Choroid plexus epithelial cell (primary cell): ENCODE measurements around the gene SLC30A3.
A peak's percentile ranks its signal among the peaks of the same experiment; 100 is the strongest.

Source experiments
- DNase-seq: peaks from one replicate; pipeline ENCODE4 v3.0.0-alpha.2; 2010; ENCODE audit warnings: low read depth
- H3K4me3 ChIP-seq: 2 replicates; pipeline ENCODE4 v1.5.1; 2011; ENCODE audit warnings: low read depth, mild to moderate bottlenecking, control low read depth, low read length, moderate library complexity
- CTCF ChIP-seq: conservative IDR thresholded peaks from 2 replicates; pipeline ENCODE4 v1.5.1; 2011; ENCODE audit warnings: low read depth, mild to moderate bottlenecking, control low read depth, inconsistent platforms, low read length, moderate library complexity

SLC30A3 gene

DNA sequence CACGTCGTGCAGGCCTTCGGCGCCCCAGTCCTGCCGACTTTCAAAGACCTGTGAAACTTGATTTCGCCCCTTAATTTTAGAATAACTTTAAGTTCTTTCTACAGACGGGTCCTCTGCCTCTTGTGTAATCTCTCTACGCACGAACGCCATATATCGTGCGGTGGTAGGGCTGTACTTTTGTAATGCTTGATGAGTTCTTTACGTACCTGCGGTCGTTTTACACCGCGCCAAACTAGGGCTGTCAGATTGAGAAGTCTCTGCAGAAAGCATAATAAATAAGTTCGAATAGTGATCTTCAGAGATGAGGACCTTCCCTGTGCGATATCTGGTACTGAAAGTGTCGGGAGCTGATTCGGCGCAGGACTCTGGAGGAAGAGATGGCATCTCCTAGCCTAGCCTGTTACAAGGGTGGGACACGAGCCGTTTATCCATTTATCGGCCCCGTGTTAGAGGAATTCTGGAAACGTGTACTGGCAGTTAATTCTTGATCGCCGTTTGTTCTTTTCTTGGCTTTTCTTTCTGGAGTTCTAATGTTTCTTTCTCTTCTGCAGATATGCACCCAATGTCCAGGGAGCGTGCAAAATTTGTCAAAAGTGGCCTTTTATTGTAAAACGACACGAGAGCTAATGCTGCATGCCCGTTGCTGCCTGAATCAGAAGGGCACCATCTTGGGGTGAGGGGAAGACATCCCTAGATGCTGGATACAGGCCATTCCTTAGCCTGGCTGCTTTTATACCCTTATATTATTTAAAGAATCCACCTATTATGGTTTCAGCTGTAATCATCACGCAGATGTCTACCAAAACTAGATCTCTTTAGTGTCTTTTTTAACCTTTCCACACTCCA, 50.0 kb downstream of the SLC30A3 start:
- no peak for TF ChIP-seq CTCF
- DNase-seq = peak; percentile 81
- H3K4me3 ChIP-seq = peak overlapping the region; percentile 92

- no peak for TF ChIP-seq CTCF
- DNase-seq = peak; percentile 90
Measured at GRCh38 chr2:27211943-27212625, 50.8 kb downstream of the SLC30A3 start, which contains the start of the genes ATRAID and SLC5A6. ATRAID (plus strand) TSS chr2:27212041; CDS start chr2:27212369, 328 bp downstream. SLC5A6 (minus strand) TSS chr2:27212268; CDS start chr2:27207650, 4,618 bp downstream.

DNA sequence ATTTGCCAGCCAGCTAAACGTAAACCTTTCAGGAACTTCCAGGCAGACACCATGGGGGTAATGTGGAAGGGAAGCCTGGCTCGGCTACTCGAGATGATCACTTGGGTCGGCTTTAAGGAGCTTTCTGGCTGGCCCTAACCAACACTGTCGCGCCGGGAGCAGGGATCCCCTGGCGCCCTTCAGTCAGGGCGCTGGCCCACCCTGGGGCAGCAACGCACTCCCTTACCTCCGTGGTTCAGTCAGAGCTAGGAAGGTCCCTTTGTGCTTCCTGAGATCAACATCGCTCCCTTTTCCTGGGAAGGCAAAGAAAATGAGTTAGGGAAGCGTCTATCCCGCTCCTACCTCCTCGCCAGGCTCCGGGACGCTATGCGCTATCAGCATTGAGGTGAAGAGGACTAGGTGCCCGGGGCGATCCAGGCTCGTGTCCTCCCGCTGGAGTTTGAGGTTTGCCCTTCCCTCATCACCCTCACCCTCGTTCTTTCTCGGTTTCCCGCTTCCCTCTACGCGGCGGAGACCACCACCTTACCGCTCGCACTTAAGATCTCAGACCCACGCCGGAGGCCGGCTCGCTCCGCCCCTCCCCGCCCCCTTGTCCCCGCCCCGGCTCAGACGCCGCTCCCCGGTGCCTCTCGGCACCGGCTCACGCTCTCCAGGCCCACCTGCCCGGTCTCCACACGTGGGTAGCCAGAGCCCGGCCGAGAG, 51.5 kb downstream of the SLC30A3 start:
- no peak for TF ChIP-seq CTCF
- peak overlapping the region; percentile 92 for H3K4me3 ChIP-seq
- no peak for DNase-seq

More at GRCh38 chr2:27211943-27212625, 50.8 kb downstream of the SLC30A3 start, which contains the start of the genes ATRAID and SLC5A6:
- H3K4me3 ChIP-seq = peak within 1 kb of the TSS; percentile 92

GRCh38 chr2:27209621-27210401, 53.0 kb downstream of the SLC30A3 start:
- peak; percentile 24 for DNase-seq
- TF ChIP-seq CTCF = peak; percentile 8
- H3K4me3 ChIP-seq = no peak overlapping the region

- no peak for TF ChIP-seq CTCF
- DNase-seq = no peak
- H3K4me3 ChIP-seq = no peak overlapping the region
Measured at GRCh38 chr2:27208486-27209050, 54.3 kb downstream of the SLC30A3 start.

- no peak overlapping the region for H3K4me3 ChIP-seq
- DNase-seq = no peak
- no peak for TF ChIP-seq CTCF
Measured at GRCh38 chr2:27206346-27206745, 56.5 kb downstream of the SLC30A3 start.
